Thyroid gland (tissue), 4 donors: ENCODE results near the gene ISCA1. TPM values are rescaled to one million over a fixed set of nuclear protein-coding genes. Genes with fewer than 3 reads are reported as not detected.

Experiments used
- DNase-seq, 2 donors: peaks; one replicate each; pipeline ENCODE4 v3.0.0-alpha.2; 2019
- H3K27ac ChIP-seq, 3 donors: fragments of 200-600 bp; sonication (generic); 1 replicate in 2 of 3; 2 replicates in 1 of 3; pipeline ENCODE4 v1.5.1; 2016 to 2019; ENCODE audit warnings: mild to moderate bottlenecking in 1 of 3, moderate library complexity in 1 of 3
- H3K27me3 ChIP-seq: fragments of 200-600 bp; sonication (generic); one replicate; pipeline ENCODE4 v1.5.1; 2019
- H3K36me3 ChIP-seq, 2 donors: fragments of 200-600 bp; sonication (generic); one replicate each; pipeline ENCODE4 v1.5.1; 2016 to 2019
- H3K4me1 ChIP-seq, 2 donors: fragments of 200-600 bp; sonication (generic); one replicate each; pipeline ENCODE4 v1.5.1; 2017 to 2019
- H3K4me3 ChIP-seq, 3 donors: fragments of 200-600 bp; sonication (generic); replicated peaks in 1 of 3; 1 replicate in 2 of 3; 2 replicates in 1 of 3; pipeline ENCODE4 v1.5.1; 2016; ENCODE audit warnings: mild to moderate bottlenecking in 1 of 3
- H3K9me3 ChIP-seq: fragments of 200-600 bp; sonication (generic); one replicate; pipeline ENCODE4 v1.5.1; 2017
- CTCF ChIP-seq, 6 experiments: fragments of 200-600 bp in 3 of 6; fragments of 450-650 bp in 3 of 6; sonication (generic) in 3 of 6; IDR thresholded peaks; one replicate each; pipeline ENCODE4 v1.5.1; 2016 to 2019; ENCODE audit warnings: antibody characterized with exemption in 6 of 6, mild to moderate bottlenecking in 2 of 6, inconsistent platforms in 1 of 6, moderate library complexity in 1 of 6
- POLR2A ChIP-seq, 2 donors: fragments of 450-650 bp; IDR thresholded peaks; one replicate each; pipeline ENCODE4 v1.6.1; 2017; ENCODE audit warnings: antibody characterized with exemption in 2 of 2, mild to moderate bottlenecking in 2 of 2, moderate library complexity in 1 of 2
- WGBS, 2 donors: methylation state at CpG; one replicate each; pipeline ENCODE4 v1.1.5; 2017; 5-methylcytosine and 5-hydroxymethylcytosine counted together
- intact Hi-C: fragments of 100-400 bp; cut with DNase I; formaldehyde crosslinking; loops from one replicate; pipeline ENCODE4 v1.15.1; 2023
- total RNA-seq, 4 donors: library from RNA; depleted of rRNA; stranded (reverse); fragments of >200 nt; gene quantifications; one replicate each; pipeline ENCODE4 v1.2.3, GENCODE V29; 2016

Gene ISCA1
- total RNA-seq: 10 to 100 TPM; 47.9 to 79.1 (median 63.8) TPM

- DNase-seq: peak; percentile 98
- no peaks in the 10 kb centered on the region for H3K9me3 ChIP-seq
- peaks cover 22 to 28% of the 10 kb centered on the region in 2 donors for H3K4me1 ChIP-seq
- intact Hi-C loops: loop anchor here (10.0 kb wide), 3 partner anchors 72 to 338 kb away; partner anchors contain the start of genes NAA35 and TUT7
- no peaks in the 10 kb centered on the region for H3K36me3 ChIP-seq
- 0% methylated on average over 12 to 24 of the region's 101 CpGs for WGBS, 2 donors
- no peak for TF ChIP-seq CTCF (IDR thresholded peaks at IDR 0.05)
- TF ChIP-seq POLR2A (IDR thresholded peaks at IDR 0.05): peak; percentile 76 to 95
- peak within 1 kb of the TSS; percentile 21 to 86 (median 37) for H3K4me3 ChIP-seq
- no peaks in the 10 kb centered on the region for H3K27me3 ChIP-seq
- peak within 1 kb of the TSS; percentile 94 to 98 (median 98) for H3K27ac ChIP-seq
Measured at GRCh38 chr9:86282077-86282978, at the start of gene ISCA1. Gene ISCA1 (minus strand): TSS chr9:86282538. CDS start chr9:86282458, 80 bp downstream.

GRCh38 chr9:86330186-86330585 lies 47.8 kb upstream of the ISCA1 start:
- H3K4me3 ChIP-seq: no peak overlapping the region
- WGBS, 2 donors: 90 to 91% methylated on average over 5 of the region's 5 CpGs
- no peak for TF ChIP-seq CTCF (IDR thresholded peaks at IDR 0.05)
- no peak for TF ChIP-seq POLR2A (IDR thresholded peaks at IDR 0.05)
- H3K36me3 ChIP-seq: peaks cover 32 to 36% of the 10 kb centered on the region in 2 donors
- no peak overlapping the region for H3K27ac ChIP-seq
- intact Hi-C loops: no loop called here
- H3K9me3 ChIP-seq: no peaks in the 10 kb centered on the region
- no peak for DNase-seq
- no peaks in the 10 kb centered on the region for H3K27me3 ChIP-seq
- H3K4me1 ChIP-seq: no peaks in the 10 kb centered on the region

GRCh38 chr9:86329649-86330048 lies 47.3 kb upstream of the ISCA1 start:
- Histone ChIP-seq H3K27ac (no peak overlapping the region), H3K27me3 (no peaks in the 10 kb centered on the region), H3K36me3 (peaks cover 31 to 35% of the 10 kb centered on the region in 2 donors), H3K4me3 (no peak overlapping the region), H3K9me3 (no peaks in the 10 kb centered on the region), H3K4me1 (no peaks in the 10 kb centered on the region)
- TF ChIP-seq POLR2A (IDR thresholded peaks at IDR 0.05) (no peak), CTCF (IDR thresholded peaks at IDR 0.05) (no peak)
- 88 to 95% methylated on average over 1 of the region's 1 CpG for WGBS, 2 donors
- DNase-seq: no peak
- intact Hi-C loops: no loop called here

GRCh38 chr9:86328156-86328555 lies 45.8 kb upstream of the ISCA1 start:
- no peak for TF ChIP-seq POLR2A (IDR thresholded peaks at IDR 0.05)
- no peak for TF ChIP-seq CTCF (IDR thresholded peaks at IDR 0.05)
- Histone ChIP-seq H3K27ac (no peak overlapping the region), H3K4me1 (no peaks in the 10 kb centered on the region), H3K4me3 (no peak overlapping the region), H3K36me3 (peaks cover 39% of the 10 kb centered on the region in 2 donors), H3K9me3 (no peaks in the 10 kb centered on the region), H3K27me3 (no peaks in the 10 kb centered on the region)
- WGBS, 2 donors: 71 to 72% methylated on average over 4 of the region's 4 CpGs
- intact Hi-C loops: no loop called here
- DNase-seq: no peak

GRCh38 chr9:86326536-86326935 lies 44.2 kb upstream of the ISCA1 start:
- WGBS, 2 donors: 86 to 95% methylated on average over 3 of the region's 3 CpGs
- DNase-seq: no peak
- H3K4me1 ChIP-seq: no peaks in the 10 kb centered on the region
- H3K36me3 ChIP-seq: peaks cover 50 to 52% of the 10 kb centered on the region in 2 donors
- H3K4me3 ChIP-seq: no peak overlapping the region
- no peaks in the 10 kb centered on the region for H3K9me3 ChIP-seq
- no peak for TF ChIP-seq POLR2A (IDR thresholded peaks at IDR 0.05)
- no peak for TF ChIP-seq CTCF (IDR thresholded peaks at IDR 0.05)
- intact Hi-C loops: no loop called here
- H3K27me3 ChIP-seq: no peaks in the 10 kb centered on the region
- no peak overlapping the region for H3K27ac ChIP-seq
